DND-41 (cell line): ENCODE results near the gene ACTN1.

Experiments used
- EZH2 ChIP-seq: IDR thresholded peaks from 3 replicates; pipeline ENCODE4 v1.6.1; 2012; ENCODE audit warnings: borderline replicate concordance, low read depth, mild to moderate bottlenecking, moderate library complexity, low read length, inconsistent platforms; ENCODE audit not compliant: severe bottlenecking
- TF ChIP-seq, protein P1 (sequence below): IDR thresholded peaks from 2 replicates; pipeline ENCODE4 v1.5.1; 2012; ENCODE audit warnings: borderline replicate concordance, low read length, moderate library complexity, mild to moderate bottlenecking; ENCODE audit not compliant: poor library complexity, severe bottlenecking; ENCODE audit errors: extremely low read depth

DNA sequence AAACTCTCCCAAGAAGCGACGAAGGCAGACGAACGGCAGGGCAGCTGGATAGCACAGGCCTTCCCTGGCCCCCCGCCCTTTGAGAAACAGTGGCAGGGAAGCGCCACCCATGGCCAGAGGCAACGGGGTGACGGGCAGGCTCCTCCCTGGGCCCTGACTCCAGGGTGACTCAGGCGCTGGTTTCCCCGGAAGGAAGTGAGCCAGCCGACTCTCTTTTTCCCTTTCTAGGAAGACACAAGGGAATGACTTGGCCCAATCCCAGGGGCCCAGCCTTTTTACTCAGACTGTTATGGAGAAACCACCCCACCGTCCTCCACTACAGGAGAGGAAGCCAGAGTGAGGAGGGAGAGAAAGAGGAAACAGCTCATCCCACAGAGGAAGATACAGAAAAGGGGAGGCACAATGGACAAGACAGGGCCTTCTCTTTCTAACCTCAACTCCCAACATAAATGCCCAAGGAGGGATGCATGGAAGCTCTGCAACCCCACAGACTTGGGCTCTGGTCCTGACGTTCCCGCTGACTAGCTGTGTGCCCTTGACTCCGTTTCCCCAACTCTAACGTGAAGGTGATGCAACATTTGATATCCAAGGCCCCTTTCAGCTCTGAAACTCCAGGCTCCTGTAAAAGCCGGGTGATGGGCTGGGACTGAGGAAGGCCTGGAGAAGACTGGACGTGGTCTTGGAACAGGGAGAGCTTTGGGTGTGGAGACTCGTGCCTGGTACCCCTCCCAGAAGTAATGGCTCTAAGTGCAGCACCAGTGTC is 27.9 kb downstream of the ACTN1 start:
- TF ChIP-seq, protein P1, sequence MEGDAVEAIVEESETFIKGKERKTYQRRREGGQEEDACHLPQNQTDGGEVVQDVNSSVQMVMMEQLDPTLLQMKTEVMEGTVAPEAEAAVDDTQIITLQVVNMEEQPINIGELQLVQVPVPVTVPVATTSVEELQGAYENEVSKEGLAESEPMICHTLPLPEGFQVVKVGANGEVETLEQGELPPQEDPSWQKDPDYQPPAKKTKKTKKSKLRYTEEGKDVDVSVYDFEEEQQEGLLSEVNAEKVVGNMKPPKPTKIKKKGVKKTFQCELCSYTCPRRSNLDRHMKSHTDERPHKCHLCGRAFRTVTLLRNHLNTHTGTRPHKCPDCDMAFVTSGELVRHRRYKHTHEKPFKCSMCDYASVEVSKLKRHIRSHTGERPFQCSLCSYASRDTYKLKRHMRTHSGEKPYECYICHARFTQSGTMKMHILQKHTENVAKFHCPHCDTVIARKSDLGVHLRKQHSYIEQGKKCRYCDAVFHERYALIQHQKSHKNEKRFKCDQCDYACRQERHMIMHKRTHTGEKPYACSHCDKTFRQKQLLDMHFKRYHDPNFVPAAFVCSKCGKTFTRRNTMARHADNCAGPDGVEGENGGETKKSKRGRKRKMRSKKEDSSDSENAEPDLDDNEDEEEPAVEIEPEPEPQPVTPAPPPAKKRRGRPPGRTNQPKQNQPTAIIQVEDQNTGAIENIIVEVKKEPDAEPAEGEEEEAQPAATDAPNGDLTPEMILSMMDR = no peak
- TF ChIP-seq EZH2 = no peak
